Chondrocyte (in vitro differentiated cells): Measurements from ENCODE around the gene SBF2. TPM values are rescaled to one million over a fixed set of nuclear protein-coding genes. Genes with fewer than 3 reads are reported as not detected.

Experiments
- DNase-seq: peaks from one replicate; pipeline ENCODE4 v3.0.0; 2021; ENCODE audit warnings: mixed read lengths, low spot score
- H3K27ac Mint-ChIP-seq: one replicate; pipeline ENCODE4 v1.8.0; 2021; ENCODE audit warnings: mild to moderate bottlenecking, moderate library complexity, mixed read lengths; ENCODE audit not compliant: unreplicated experiment
- H3K27me3 Mint-ChIP-seq: 2 replicates; pipeline ENCODE4 v1.8.0; 2021; ENCODE audit warnings: low read depth, mixed read lengths
- H3K36me3 Mint-ChIP-seq: 2 replicates; pipeline ENCODE4 v1.8.0; 2021; ENCODE audit warnings: low read depth, mixed read lengths
- H3K4me1 Mint-ChIP-seq: 2 replicates; pipeline ENCODE4 v1.8.0; 2021; ENCODE audit warnings: low read depth, mild to moderate bottlenecking, mixed read lengths
- H3K4me3 Mint-ChIP-seq: one replicate; pipeline ENCODE4 v1.8.0; 2021; ENCODE audit warnings: mild to moderate bottlenecking, moderate library complexity, mixed read lengths; ENCODE audit not compliant: unreplicated experiment
- H3K9me3 Mint-ChIP-seq: 2 replicates; pipeline ENCODE4 v1.8.0; 2021; ENCODE audit warnings: low read depth, mixed read lengths
- total RNA-seq: library from RNA; stranded (reverse); gene quantifications from 3 replicates; pipeline ENCODE4 v1.2.1, GENCODE V29; 2021
- TF ChIP-seq, protein P1 (sequence below): fragments of 200-600 bp; sonication (generic); IDR thresholded peaks from 2 replicates; pipeline ENCODE4 v1.5.0; 2021; ENCODE audit warnings: antibody characterized with exemption, mild to moderate bottlenecking, moderate library complexity

SBF2 gene
- total RNA-seq, 1 donor from 2014 or later, result 44.5 TPM

GRCh38 chr11:10076458-10077141, 217.4 kb downstream of the SBF2 start:
- DNase-seq, result no peak

DNA sequence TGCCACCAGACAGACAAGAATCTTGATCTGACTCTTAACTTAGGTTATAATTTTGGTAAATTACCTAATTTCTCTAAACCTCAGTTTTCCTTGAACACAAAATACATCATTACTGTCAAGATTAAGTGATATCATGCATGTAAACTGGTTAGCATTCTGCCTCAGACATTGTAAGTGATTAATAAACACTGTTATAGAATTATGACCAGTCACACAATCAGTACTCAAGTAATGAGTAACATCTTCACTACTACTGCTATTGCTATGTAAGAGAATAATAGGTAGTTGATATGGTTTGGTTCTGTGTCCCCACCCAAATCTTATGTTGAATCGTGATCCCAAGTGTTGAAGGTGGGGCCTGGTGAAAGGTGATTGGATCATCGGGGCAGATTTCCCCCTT, 218.9 kb downstream of the SBF2 start:
- Mint-ChIP-seq H3K9me3 (peaks cover 19% of the 10 kb centered on the region), H3K27ac (no peak overlapping the region), H3K4me1 (peaks cover 25% of the 10 kb centered on the region), H3K27me3 (no peaks in the 10 kb centered on the region), H3K4me3 (no peak overlapping the region), H3K36me3 (peaks cover 20% of the 10 kb centered on the region)
- TF ChIP-seq, protein P1, sequence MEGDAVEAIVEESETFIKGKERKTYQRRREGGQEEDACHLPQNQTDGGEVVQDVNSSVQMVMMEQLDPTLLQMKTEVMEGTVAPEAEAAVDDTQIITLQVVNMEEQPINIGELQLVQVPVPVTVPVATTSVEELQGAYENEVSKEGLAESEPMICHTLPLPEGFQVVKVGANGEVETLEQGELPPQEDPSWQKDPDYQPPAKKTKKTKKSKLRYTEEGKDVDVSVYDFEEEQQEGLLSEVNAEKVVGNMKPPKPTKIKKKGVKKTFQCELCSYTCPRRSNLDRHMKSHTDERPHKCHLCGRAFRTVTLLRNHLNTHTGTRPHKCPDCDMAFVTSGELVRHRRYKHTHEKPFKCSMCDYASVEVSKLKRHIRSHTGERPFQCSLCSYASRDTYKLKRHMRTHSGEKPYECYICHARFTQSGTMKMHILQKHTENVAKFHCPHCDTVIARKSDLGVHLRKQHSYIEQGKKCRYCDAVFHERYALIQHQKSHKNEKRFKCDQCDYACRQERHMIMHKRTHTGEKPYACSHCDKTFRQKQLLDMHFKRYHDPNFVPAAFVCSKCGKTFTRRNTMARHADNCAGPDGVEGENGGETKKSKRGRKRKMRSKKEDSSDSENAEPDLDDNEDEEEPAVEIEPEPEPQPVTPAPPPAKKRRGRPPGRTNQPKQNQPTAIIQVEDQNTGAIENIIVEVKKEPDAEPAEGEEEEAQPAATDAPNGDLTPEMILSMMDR, result no peak
- no peak for DNase-seq

More at GRCh38 chr11:10076458-10077141, 217.4 kb downstream of the SBF2 start:
- Mint-ChIP-seq H3K36me3 (peaks cover 18% of the 10 kb centered on the region), H3K27me3 (no peaks in the 10 kb centered on the region), H3K27ac (peak overlapping the region; percentile 27), H3K4me3 (no peak overlapping the region), H3K4me1 (peaks cover 24% of the 10 kb centered on the region), H3K9me3 (peaks cover 24% of the 10 kb centered on the region)
- TF ChIP-seq, protein P1, result peak; percentile 77

GRCh38 chr11:10072841-10073240, 221.2 kb downstream of the SBF2 start:
- Mint-ChIP-seq H3K4me1 (peaks cover 25% of the 10 kb centered on the region), H3K27me3 (no peaks in the 10 kb centered on the region), H3K36me3 (peaks cover 5% of the 10 kb centered on the region), H3K4me3 (no peak overlapping the region), H3K9me3 (peaks cover 7% of the 10 kb centered on the region), H3K27ac (no peak overlapping the region)
- TF ChIP-seq, protein P1, result no peak
- no peak for DNase-seq

GRCh38 chr11:10072142-10072541, 221.9 kb downstream of the SBF2 start:
- peak overlapping the region; percentile 32 for H3K27ac Mint-ChIP-seq
- H3K4me3 Mint-ChIP-seq, result no peak overlapping the region
- H3K36me3 Mint-ChIP-seq, result peaks cover 5% of the 10 kb centered on the region
- H3K27me3 Mint-ChIP-seq, result no peaks in the 10 kb centered on the region
- no peak for DNase-seq
- peaks cover 25% of the 10 kb centered on the region for H3K4me1 Mint-ChIP-seq
- TF ChIP-seq, protein P1, result no peak
- peaks cover 7% of the 10 kb centered on the region for H3K9me3 Mint-ChIP-seq

- H3K9me3 Mint-ChIP-seq, result peaks cover 10% of the 10 kb centered on the region
- TF ChIP-seq, protein P1, result no peak
- no peak for DNase-seq
- H3K27ac Mint-ChIP-seq, result no peak overlapping the region
- no peaks in the 10 kb centered on the region for H3K27me3 Mint-ChIP-seq
- no peak overlapping the region for H3K4me3 Mint-ChIP-seq
- H3K36me3 Mint-ChIP-seq, result peaks cover 5% of the 10 kb centered on the region
- peaks cover 18% of the 10 kb centered on the region for H3K4me1 Mint-ChIP-seq
Measured at GRCh38 chr11:10067629-10068300, 226.3 kb downstream of the SBF2 start.
